ENCODE results near the gene SCG5. TPM values are rescaled to one million over a fixed set of nuclear protein-coding genes. Genes with fewer than 3 reads are reported as not detected.

Gene SCG5
- total and polyA plus RNA-seq, 4 donors, result 0.77 to 4.9 (median 0.96) TPM

GRCh38 chr15:32701863-32702262, 60.4 kb downstream of the SCG5 start:
- ATAC-seq (ENCODE audit: insufficient read depth, low FRiP score) (no peak), DNase-seq (no peak)
- peaks cover 0 to 8% (median 4%) of the 10 kb centered on the region in 3 donors for H3K27me3 ChIP-seq (ENCODE audit: control insufficient read depth in 3 of 3, insufficient read depth in 3 of 3, low read length in 2 of 3)
- no peak overlapping the region for H3K27ac ChIP-seq (ENCODE audit: low read depth in 1 of 2, low read length in 1 of 2)
- TF ChIP-seq, protein P1, sequence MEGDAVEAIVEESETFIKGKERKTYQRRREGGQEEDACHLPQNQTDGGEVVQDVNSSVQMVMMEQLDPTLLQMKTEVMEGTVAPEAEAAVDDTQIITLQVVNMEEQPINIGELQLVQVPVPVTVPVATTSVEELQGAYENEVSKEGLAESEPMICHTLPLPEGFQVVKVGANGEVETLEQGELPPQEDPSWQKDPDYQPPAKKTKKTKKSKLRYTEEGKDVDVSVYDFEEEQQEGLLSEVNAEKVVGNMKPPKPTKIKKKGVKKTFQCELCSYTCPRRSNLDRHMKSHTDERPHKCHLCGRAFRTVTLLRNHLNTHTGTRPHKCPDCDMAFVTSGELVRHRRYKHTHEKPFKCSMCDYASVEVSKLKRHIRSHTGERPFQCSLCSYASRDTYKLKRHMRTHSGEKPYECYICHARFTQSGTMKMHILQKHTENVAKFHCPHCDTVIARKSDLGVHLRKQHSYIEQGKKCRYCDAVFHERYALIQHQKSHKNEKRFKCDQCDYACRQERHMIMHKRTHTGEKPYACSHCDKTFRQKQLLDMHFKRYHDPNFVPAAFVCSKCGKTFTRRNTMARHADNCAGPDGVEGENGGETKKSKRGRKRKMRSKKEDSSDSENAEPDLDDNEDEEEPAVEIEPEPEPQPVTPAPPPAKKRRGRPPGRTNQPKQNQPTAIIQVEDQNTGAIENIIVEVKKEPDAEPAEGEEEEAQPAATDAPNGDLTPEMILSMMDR (IDR thresholded peaks at IDR 0.05; ENCODE audit: control extremely low read depth, extremely low read depth), result no peak
- H3K9ac ChIP-seq (ENCODE audit: insufficient read depth in 1 of 2, low read length in 2 of 2), result no peak overlapping the region
- peaks cover 0 to 4% (median 0%) of the 10 kb centered on the region in 4 donors for H3K9me3 ChIP-seq (ENCODE audit: control insufficient read depth in 4 of 4, insufficient read depth in 3 of 4, low read length in 3 of 4)
- H3K4me1 ChIP-seq (ENCODE audit: control insufficient read depth in 5 of 5, insufficient read depth in 5 of 5, low read length in 5 of 5), result no peaks in the 10 kb centered on the region
- H3K36me3 ChIP-seq (ENCODE audit: control insufficient read depth in 4 of 4, insufficient read depth in 4 of 4, low read length in 4 of 4), result no peaks in the 10 kb centered on the region
- 64 to 66% methylated on average over 3 of the region's 3 CpGs for whole genome bisulfite sequencing, 2 donors
- H3K4me3 ChIP-seq, result no peak overlapping the region

DNA sequence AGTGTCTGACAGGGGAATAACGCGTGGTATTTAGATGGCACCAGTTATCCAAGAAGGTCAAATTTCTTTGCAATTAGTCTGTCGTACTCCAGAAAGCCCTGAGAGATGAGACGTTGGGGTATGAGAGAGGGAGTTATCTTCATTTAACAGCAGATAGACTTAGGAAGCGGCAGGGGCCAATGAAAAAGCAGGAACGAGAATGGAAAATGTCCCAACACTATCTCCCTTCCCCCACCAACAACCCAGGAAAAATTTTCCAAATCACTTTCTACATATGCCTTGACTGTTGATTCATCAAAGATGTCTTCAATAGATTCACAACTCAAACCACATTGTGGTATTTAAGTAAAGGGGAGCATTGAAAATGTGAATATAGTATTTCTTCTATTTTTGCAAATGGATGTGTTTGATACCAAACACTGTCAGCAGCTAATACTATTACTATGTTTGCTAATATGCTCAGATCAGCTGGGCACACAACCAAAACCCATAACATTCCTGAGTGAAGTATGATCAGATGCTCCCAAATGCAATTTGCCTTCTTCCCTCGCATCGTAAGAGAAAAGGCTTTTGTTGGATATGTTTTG, 63.0 kb downstream of the SCG5 start:
- DNase-seq (no peak), ATAC-seq (ENCODE audit: insufficient read depth, low FRiP score) (no peak)
- TF ChIP-seq, protein P1 (IDR thresholded peaks at IDR 0.05; ENCODE audit: control extremely low read depth, extremely low read depth), result no peak
- H3K27me3 ChIP-seq (ENCODE audit: control insufficient read depth in 3 of 3, insufficient read depth in 3 of 3, low read length in 2 of 3), result peaks cover 0 to 15% (median 7%) of the 10 kb centered on the region in 3 donors
- H3K9ac ChIP-seq (ENCODE audit: insufficient read depth in 1 of 2, low read length in 2 of 2), result no peak overlapping the region
- H3K9me3 ChIP-seq (ENCODE audit: control insufficient read depth in 4 of 4, insufficient read depth in 3 of 4, low read length in 3 of 4), result no peaks in the 10 kb centered on the region
- WGBS, 2 donors, result 55 to 83% methylated on average over 8 of the region's 8 CpGs
- no peak overlapping the region for H3K4me3 ChIP-seq
- no peaks in the 10 kb centered on the region for H3K36me3 ChIP-seq (ENCODE audit: control insufficient read depth in 4 of 4, insufficient read depth in 4 of 4, low read length in 4 of 4)
- H3K4me1 ChIP-seq (ENCODE audit: control insufficient read depth in 5 of 5, insufficient read depth in 5 of 5, low read length in 5 of 5), result no peaks in the 10 kb centered on the region
- H3K27ac ChIP-seq (ENCODE audit: low read depth in 1 of 2, low read length in 1 of 2), result no peak overlapping the region

DNA sequence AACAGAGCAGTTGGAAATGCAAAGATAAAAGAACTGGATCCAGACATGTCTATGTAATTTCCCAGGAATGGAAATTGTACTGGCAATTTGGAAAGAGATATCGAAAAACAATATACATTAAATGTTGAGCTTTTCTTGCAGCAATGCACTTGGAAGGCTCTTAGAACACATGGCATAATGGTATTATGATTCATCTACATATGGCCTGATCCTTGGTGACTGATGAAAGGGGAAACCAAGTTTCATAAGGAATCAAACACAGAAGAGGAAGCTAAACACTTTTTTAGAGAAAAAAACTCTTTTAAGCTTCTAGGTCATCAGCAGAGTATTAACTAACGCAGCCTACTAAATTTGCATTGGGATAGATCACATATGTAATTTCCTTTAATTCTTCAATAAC, 63.9 kb downstream of the SCG5 start:
- Histone ChIP-seq H3K4me3 (no peak overlapping the region), H3K9me3 (ENCODE audit: control insufficient read depth in 4 of 4, insufficient read depth in 3 of 4, low read length in 3 of 4) (no peaks in the 10 kb centered on the region), H3K27me3 (ENCODE audit: control insufficient read depth in 3 of 3, insufficient read depth in 3 of 3, low read length in 2 of 3) (peaks cover 0 to 20% (median 7%) of the 10 kb centered on the region in 3 donors), H3K36me3 (ENCODE audit: control insufficient read depth in 4 of 4, insufficient read depth in 4 of 4, low read length in 4 of 4) (no peaks in the 10 kb centered on the region), H3K4me1 (ENCODE audit: control insufficient read depth in 5 of 5, insufficient read depth in 5 of 5, low read length in 5 of 5) (no peaks in the 10 kb centered on the region), H3K9ac (ENCODE audit: insufficient read depth in 1 of 2, low read length in 2 of 2) (no peak overlapping the region), H3K27ac (ENCODE audit: low read depth in 1 of 2, low read length in 1 of 2) (no peak overlapping the region)
- WGBS, 2 donors, result 83 to 90% methylated on average over 2 of the region's 2 CpGs
- ATAC-seq (ENCODE audit: insufficient read depth, low FRiP score) (no peak), DNase-seq (no peak)
- TF ChIP-seq, protein P1 (IDR thresholded peaks at IDR 0.05; ENCODE audit: control extremely low read depth, extremely low read depth), result no peak

DNA sequence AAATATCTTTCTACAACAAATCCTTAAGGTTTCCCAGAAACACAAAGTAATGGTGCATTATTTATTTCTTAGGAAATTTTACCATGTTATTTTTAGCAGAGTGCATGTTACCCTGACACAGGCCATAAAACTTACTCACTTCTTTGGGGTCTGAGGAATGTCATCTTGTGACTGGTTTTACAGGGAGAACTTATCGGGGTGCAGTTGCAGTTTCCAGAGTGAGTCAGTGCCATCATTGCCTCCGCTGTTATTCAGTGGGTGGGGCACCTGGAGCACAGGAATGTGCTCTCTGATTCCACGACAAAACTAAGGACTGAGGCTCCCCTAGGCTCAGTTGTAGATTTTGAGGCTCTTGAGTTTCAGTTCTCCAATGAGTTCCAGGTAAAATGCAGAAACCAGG, 65.2 kb downstream of the SCG5 start:
- DNase-seq, result no peak
- H3K4me1 ChIP-seq (ENCODE audit: control insufficient read depth in 5 of 5, insufficient read depth in 5 of 5, low read length in 5 of 5), result no peaks in the 10 kb centered on the region
- no peak for ATAC-seq (ENCODE audit: insufficient read depth, low FRiP score)
- TF ChIP-seq, protein P1 (IDR thresholded peaks at IDR 0.05; ENCODE audit: control extremely low read depth, extremely low read depth), result no peak
- H3K27me3 ChIP-seq (ENCODE audit: control insufficient read depth in 3 of 3, insufficient read depth in 3 of 3, low read length in 2 of 3), result peaks cover 0 to 23% (median 10%) of the 10 kb centered on the region in 3 donors
- H3K36me3 ChIP-seq (ENCODE audit: control insufficient read depth in 4 of 4, insufficient read depth in 4 of 4, low read length in 4 of 4), result no peaks in the 10 kb centered on the region
- no peak overlapping the region for H3K4me3 ChIP-seq
- H3K9me3 ChIP-seq (ENCODE audit: control insufficient read depth in 4 of 4, insufficient read depth in 3 of 4, low read length in 3 of 4), result no peaks in the 10 kb centered on the region
- H3K9ac ChIP-seq (ENCODE audit: insufficient read depth in 1 of 2, low read length in 2 of 2), result no peak overlapping the region
- H3K27ac ChIP-seq (ENCODE audit: low read depth in 1 of 2, low read length in 1 of 2), result no peak overlapping the region
- 72 to 86% methylated on average over 3 of the region's 3 CpGs for whole genome bisulfite sequencing, 2 donors
